GM19372 (cell line): ENCODE results near the gene PPTC7.
"Not testable (repeated sequence)": the region's sequence is repeated elsewhere in the genome, so short reads cannot be mapped to it uniquely, and the experiment has no call there.

Experiments
- ATAC-seq: cut with Tn5 transposase; IDR thresholded peaks from one replicate; pipeline ENCODE4 v1.9.1; 2021; ENCODE audit warnings: mild to moderate bottlenecking, low read depth, moderate library complexity; ENCODE audit not compliant: unreplicated experiment

PPTC7 gene

GRCh38 chr12:110562386-110562785 is 20.7 kb downstream of the PPTC7 start:
- not testable (repeated sequence) for ATAC-seq

DNA sequence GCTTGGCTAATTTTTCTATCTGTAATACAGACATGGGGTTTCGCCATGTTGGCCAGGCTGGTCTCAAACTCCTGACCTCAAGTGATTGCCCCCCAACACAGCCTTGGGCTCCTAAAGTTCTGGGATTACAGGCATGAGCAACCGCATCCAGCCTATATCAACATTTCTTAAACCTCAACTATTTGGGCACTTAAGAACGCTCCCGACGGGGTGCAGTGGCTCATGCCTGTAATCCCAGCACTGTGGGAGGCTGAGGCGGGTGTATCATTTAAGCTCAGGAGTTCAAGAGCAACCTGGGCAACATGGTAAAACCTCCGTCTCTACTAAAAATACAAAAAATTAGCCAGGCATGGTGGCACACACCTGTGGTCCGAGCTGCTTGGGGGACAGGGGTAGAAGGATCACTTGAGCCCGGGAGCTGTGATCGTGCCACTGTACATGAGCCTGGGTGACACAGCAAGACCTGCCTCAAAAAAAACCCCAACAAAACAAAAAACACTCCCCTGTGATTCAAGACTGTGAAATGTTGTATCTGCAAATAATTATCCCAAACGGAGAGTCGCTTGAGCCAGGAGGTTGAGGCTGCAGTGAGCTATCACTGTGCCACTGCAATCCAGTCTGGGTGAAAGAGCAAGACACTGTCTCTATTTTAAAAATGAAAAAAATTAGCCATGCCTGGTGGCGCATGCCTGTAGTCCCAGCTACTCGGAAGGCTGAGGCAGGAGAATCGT is 21.5 kb downstream of the PPTC7 start:
- ATAC-seq = no peak

GRCh38 chr12:110560946-110561345 is 22.2 kb downstream of the PPTC7 start:
- no peak for ATAC-seq

DNA sequence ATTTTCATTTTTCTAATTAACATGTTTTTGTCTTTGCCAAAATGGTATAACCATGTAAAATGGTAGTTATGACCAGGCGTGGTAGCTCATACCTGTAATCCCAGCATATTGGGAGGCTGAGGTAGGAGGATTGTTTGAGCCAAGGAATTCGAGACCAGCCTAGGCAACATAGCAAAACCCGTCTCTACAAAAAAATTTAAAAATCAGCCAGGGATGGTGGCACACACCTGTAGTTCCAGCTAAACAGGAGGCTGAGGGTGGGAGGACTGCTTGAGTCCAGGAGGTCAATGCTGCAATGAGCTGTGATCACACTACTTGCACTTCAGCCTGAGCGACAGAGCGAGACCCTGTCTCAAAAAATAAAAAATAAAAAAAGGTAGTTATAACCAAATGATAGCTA is 23.1 kb downstream of the PPTC7 start:
- no peak for ATAC-seq

GRCh38 chr12:110558945-110559344 is 24.2 kb downstream of the PPTC7 start:
- ATAC-seq = not testable (repeated sequence)

DNA sequence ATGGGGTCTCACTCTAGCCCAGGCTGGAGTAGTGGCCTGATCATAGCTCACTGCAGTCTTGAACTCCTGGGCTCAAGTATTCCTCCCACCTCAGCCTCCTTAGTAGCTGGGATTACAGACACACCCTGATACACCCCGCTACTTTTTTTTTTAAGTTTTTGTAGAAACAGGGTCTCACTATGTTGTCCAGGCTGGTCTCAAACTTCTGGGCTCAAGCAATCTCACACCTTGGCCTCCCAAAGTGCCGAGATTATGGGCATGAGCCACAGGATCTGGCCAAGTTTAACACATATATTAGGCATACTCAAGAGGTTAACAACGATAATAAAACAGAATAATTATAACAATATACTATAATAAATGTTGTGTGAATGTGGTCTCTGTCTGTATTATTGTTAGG is 25.8 kb downstream of the PPTC7 start:
- ATAC-seq = no peak

- no peak for ATAC-seq
Observed at GRCh38 chr12:110556705-110557104, 26.4 kb downstream of the PPTC7 start.

GRCh38 chr12:110555577-110556406 is 27.3 kb downstream of the PPTC7 start:
- no peak for ATAC-seq

- no peak for ATAC-seq
Observed at GRCh38 chr12:110554184-110554583, 28.9 kb downstream of the PPTC7 start.

- ATAC-seq = no peak
Observed at GRCh38 chr12:110550981-110551380, 32.1 kb downstream of the PPTC7 start.

- ATAC-seq = no peak
Observed at GRCh38 chr12:110549716-110550115, 33.4 kb downstream of the PPTC7 start.

- ATAC-seq = no peak
Observed at GRCh38 chr12:110548678-110549077, 34.4 kb downstream of the PPTC7 start.

DNA sequence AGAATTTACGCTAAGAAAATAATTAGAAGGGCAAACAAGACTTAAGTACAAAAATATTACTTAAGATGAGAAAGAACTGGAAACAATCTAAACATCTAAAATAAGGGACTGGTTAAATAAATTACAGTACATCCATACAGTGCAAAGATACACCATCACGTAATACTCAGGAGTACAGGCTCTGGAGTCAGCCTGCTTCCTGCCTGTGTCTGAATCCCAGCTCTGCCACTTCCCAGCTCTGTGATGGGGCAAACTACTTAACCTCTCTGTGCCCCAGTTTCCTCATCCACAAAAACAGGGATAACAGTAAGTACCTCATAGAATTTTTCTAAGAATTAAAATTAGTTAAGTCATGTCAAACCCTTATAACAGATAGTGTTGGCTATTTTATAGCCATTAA is 36.0 kb downstream of the PPTC7 start:
- no peak for ATAC-seq

DNA sequence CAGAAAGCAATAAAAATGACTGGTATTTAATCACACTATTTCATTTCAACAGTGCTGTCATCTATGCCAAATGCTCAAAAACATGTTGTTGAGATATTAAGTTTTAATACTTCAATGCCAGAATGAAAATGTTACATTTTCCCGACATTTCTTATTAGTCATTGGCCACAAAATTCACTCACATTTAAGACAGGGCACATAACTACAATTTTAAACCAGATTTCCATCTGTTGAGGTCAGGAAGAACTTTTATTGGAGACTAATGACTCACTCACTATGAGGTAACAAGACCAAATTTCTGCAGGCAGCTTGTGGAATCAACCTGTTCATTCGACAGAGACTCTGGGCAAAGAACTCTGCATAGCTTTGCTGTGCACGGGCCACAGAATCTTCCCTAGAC is 36.8 kb downstream of the PPTC7 start:
- ATAC-seq = no peak

- ATAC-seq = no peak
Observed at GRCh38 chr12:110545812-110546211, 37.3 kb downstream of the PPTC7 start.

DNA sequence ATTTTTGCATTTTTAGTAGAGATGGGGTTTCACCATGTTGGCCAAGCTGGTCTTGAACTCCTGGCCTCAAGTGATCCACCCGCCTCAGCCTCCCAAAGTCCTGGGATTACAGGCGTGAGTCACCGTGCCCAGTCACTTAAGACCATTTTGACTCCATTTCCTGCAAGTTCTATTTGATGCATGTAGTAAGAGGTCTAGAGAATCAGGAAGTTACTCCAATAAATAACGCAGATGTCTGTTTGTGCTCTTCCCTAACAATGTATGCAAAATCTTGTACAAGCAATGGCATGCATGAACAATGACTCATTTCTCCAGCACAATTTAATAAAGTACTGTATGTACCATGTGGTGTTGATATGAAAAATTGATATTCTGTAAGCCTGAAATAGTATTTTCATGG is 37.9 kb downstream of the PPTC7 start:
- not testable (repeated sequence) for ATAC-seq

DNA sequence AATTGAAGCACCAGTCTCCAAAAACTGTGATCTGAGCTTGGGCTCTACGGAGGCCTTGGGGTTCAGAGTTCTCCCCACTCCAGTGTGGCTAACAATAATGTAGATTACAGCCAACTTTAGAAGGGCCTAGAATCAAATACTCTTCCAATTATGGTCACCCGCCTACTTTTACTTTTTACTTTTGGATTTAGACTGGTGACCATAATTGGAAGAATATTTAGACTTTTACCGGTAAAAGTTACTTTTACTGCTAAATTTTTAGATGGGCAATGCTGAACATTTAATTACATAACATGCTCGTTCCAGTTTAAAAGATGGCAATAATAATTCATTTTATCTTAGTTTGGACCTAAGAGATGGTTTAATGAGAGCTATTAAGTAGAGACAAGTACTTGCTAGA is 39.2 kb downstream of the PPTC7 start:
- ATAC-seq = no peak

DNA sequence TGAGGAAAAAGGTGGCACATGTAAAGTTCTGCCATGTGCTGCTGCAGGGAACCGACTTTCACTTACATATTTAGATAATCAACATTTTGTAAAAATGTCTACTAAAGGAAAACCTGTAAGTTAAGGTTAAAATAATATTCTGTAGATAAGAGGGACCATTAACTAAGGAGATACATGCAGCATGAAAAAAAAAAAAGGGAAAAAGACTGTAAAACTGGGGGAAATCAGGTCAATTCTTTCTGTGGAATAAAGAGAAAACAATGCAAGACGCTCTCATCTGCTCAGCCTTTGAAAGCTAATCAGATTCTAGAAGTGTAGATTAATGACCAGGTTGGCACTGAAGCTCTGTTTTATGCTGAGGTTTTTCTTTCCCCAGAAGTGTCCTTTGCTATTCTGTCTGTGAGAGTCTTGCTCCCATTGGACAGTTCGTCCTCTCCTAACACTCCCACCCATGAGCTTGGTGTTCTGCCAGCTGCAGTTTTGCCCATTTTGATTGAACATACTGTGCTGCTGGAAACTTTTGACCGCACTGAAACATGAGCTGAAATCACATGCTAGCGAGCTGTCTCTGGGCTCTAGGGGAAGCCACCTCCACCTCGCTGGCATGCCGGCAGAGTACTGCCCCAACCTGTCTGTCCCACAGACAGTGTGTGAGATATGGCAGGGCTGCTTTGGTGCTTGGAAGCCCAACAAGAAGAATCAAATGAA is 39.7 kb downstream of the PPTC7 start:
- no peak for ATAC-seq

- ATAC-seq = no peak
Observed at GRCh38 chr12:110540048-110540447, 43.1 kb downstream of the PPTC7 start.

DNA sequence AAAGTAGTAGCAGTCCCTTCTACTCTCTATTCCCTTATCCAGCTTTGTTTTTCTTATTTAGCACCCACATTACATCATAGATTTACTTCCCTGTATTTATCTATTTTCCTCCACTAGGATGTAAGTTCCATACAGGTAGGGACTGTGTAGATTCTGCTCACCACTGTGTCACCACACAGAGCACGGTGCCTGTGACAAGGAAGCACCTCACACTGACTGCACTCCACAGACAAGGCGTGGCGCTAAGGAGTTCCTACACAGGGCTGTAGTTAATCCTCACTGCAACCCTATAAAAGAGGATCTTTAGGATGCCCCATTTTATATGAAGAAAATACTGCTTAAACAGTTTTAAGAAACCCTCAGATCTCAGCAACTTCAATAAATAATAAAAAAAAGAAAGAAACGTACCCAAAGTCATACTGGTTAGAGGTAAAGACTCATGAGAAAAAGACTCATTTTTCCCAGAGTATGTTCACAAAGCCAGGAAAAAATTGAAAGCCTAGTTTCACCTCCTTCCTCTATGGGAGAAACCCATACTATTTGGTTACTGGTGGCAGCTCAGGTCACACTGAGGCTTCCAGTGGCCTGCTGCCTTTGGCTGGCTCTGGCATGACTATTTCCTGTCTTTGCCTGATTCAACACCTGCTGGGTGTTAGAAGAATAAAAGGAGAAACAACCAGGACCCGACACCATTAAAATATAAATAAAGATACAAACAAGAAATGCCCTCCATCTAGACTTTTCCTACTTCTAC is 44.1 kb downstream of the PPTC7 start:
- no peak for ATAC-seq
